Muscle layer of colon (tissue), 2 donors: ENCODE results near the gene IVL.

Experiments
- H3K27ac ChIP-seq: one replicate; pipeline ENCODE4 v1.7.0; 2013; ENCODE audit warnings: low read depth, mild to moderate bottlenecking, low read length, moderate library complexity
- H3K27me3 ChIP-seq, 2 donors: one replicate each; pipeline ENCODE4 v1.7.0; 2013; ENCODE audit warnings: low read length in 2 of 2, mild to moderate bottlenecking in 2 of 2; ENCODE audit not compliant: insufficient read depth in 2 of 2, control insufficient read depth in 1 of 2
- H3K36me3 ChIP-seq: one replicate; pipeline ENCODE4 v1.7.0; 2013; ENCODE audit warnings: mild to moderate bottlenecking, low read length; ENCODE audit not compliant: insufficient read depth
- H3K4me1 ChIP-seq: one replicate; pipeline ENCODE4 v1.7.0; 2013; ENCODE audit warnings: mild to moderate bottlenecking, low read length; ENCODE audit not compliant: insufficient read depth
- H3K4me3 ChIP-seq, 2 donors: one replicate each; pipeline ENCODE4 v1.7.0; 2013; ENCODE audit warnings: low read length in 2 of 2, low read depth in 1 of 2, mild to moderate bottlenecking in 1 of 2, moderate library complexity in 1 of 2
- H3K9ac ChIP-seq: one replicate; pipeline ENCODE4 v1.7.0; 2013; ENCODE audit warnings: low read length
- H3K9me3 ChIP-seq: one replicate; pipeline ENCODE4 v1.7.0; 2013; ENCODE audit warnings: mild to moderate bottlenecking, low read length
- donor health status: abdominal sarcoma.
- donor health status: Adenocarcinoma of cecum.

Gene IVL

GRCh38 chr1:152878042-152878441 lies 30.3 kb upstream of the IVL start, which contains the start of gene SMCP:
Gene SMCP (plus strand): TSS chr1:152878322. CDS start chr1:152884423, 6,101 bp downstream.
- H3K9ac ChIP-seq, result no peak within 1 kb of the TSS
- no peaks in the 10 kb centered on the region for H3K27me3 ChIP-seq
- no peaks in the 10 kb centered on the region for H3K36me3 ChIP-seq
- no peak within 1 kb of the TSS for H3K27ac ChIP-seq
- no peaks in the 10 kb centered on the region for H3K4me1 ChIP-seq
- no peak within 1 kb of the TSS for H3K4me3 ChIP-seq
- H3K9me3 ChIP-seq, result no peaks in the 10 kb centered on the region

GRCh38 chr1:152879559-152880198 lies 28.7 kb upstream of the IVL start:
- Histone ChIP-seq H3K27me3 (no peaks in the 10 kb centered on the region), H3K4me3 (no peak overlapping the region), H3K27ac (no peak overlapping the region), H3K36me3 (no peaks in the 10 kb centered on the region), H3K9me3 (no peaks in the 10 kb centered on the region), H3K4me1 (no peaks in the 10 kb centered on the region), H3K9ac (no peak overlapping the region)

GRCh38 chr1:152880316-152880715 lies 28.0 kb upstream of the IVL start:
- Histone ChIP-seq H3K9me3 (no peaks in the 10 kb centered on the region), H3K36me3 (no peaks in the 10 kb centered on the region), H3K4me1 (no peaks in the 10 kb centered on the region), H3K27me3 (no peaks in the 10 kb centered on the region), H3K27ac (no peak overlapping the region), H3K9ac (no peak overlapping the region), H3K4me3 (no peak overlapping the region)

GRCh38 chr1:152880907-152881306 lies 27.4 kb upstream of the IVL start:
- Histone ChIP-seq H3K4me3 (no peak overlapping the region), H3K27me3 (no peaks in the 10 kb centered on the region), H3K9ac (no peak overlapping the region), H3K4me1 (peaks cover under 1% of the 10 kb centered on the region), H3K9me3 (no peaks in the 10 kb centered on the region), H3K36me3 (no peaks in the 10 kb centered on the region), H3K27ac (no peak overlapping the region)

- Histone ChIP-seq H3K36me3 (no peaks in the 10 kb centered on the region), H3K9ac (no peak overlapping the region), H3K4me1 (peaks cover 5% of the 10 kb centered on the region), H3K27ac (no peak overlapping the region), H3K27me3 (no peaks in the 10 kb centered on the region), H3K9me3 (no peaks in the 10 kb centered on the region), H3K4me3 (no peak overlapping the region)
Observed at GRCh38 chr1:152884085-152884484, 24.3 kb upstream of the IVL start.

GRCh38 chr1:152884506-152884905 lies 23.8 kb upstream of the IVL start:
- no peak overlapping the region for H3K27ac ChIP-seq
- no peaks in the 10 kb centered on the region for H3K36me3 ChIP-seq
- H3K4me3 ChIP-seq, result no peak overlapping the region
- no peak overlapping the region for H3K9ac ChIP-seq
- H3K27me3 ChIP-seq, result no peaks in the 10 kb centered on the region
- peaks cover 5% of the 10 kb centered on the region for H3K4me1 ChIP-seq
- H3K9me3 ChIP-seq, result no peaks in the 10 kb centered on the region

- Histone ChIP-seq H3K4me1 (peaks cover 5% of the 10 kb centered on the region), H3K27ac (no peak overlapping the region), H3K9ac (no peak overlapping the region), H3K36me3 (no peaks in the 10 kb centered on the region), H3K27me3 (no peaks in the 10 kb centered on the region), H3K9me3 (no peaks in the 10 kb centered on the region), H3K4me3 (no peak overlapping the region)
Observed at GRCh38 chr1:152884966-152885624, 23.3 kb upstream of the IVL start.

GRCh38 chr1:152886085-152886484 lies 22.3 kb upstream of the IVL start:
- H3K27ac ChIP-seq, result no peak overlapping the region
- peaks cover 5% of the 10 kb centered on the region for H3K4me1 ChIP-seq
- no peaks in the 10 kb centered on the region for H3K36me3 ChIP-seq
- H3K9ac ChIP-seq, result no peak overlapping the region
- H3K4me3 ChIP-seq, result no peak overlapping the region
- H3K27me3 ChIP-seq, result no peaks in the 10 kb centered on the region
- H3K9me3 ChIP-seq, result no peaks in the 10 kb centered on the region

- peaks cover 5% of the 10 kb centered on the region for H3K4me1 ChIP-seq
- H3K9me3 ChIP-seq, result no peaks in the 10 kb centered on the region
- no peak overlapping the region for H3K4me3 ChIP-seq
- H3K27ac ChIP-seq, result no peak overlapping the region
- H3K9ac ChIP-seq, result no peak overlapping the region
- no peaks in the 10 kb centered on the region for H3K36me3 ChIP-seq
- no peaks in the 10 kb centered on the region for H3K27me3 ChIP-seq
Observed at GRCh38 chr1:152886758-152887409, 21.5 kb upstream of the IVL start.

GRCh38 chr1:152888126-152888525 lies 20.2 kb upstream of the IVL start:
- Histone ChIP-seq H3K9ac (no peak overlapping the region), H3K9me3 (no peaks in the 10 kb centered on the region), H3K4me1 (peaks cover 5% of the 10 kb centered on the region), H3K27me3 (no peaks in the 10 kb centered on the region), H3K4me3 (no peak overlapping the region), H3K36me3 (no peaks in the 10 kb centered on the region), H3K27ac (no peak overlapping the region)

GRCh38 chr1:152899027-152899426 lies 9.3 kb upstream of the IVL start:
- Histone ChIP-seq H3K4me3 (no peak overlapping the region), H3K27ac (no peak overlapping the region), H3K4me1 (peaks cover 4% of the 10 kb centered on the region), H3K9me3 (no peaks in the 10 kb centered on the region), H3K27me3 (no peaks in the 10 kb centered on the region), H3K36me3 (no peaks in the 10 kb centered on the region), H3K9ac (no peak overlapping the region)
